HepG2 (cell line): ENCODE data around the gene SMAD3. TPM values are rescaled to one million over a fixed set of nuclear protein-coding genes. Genes with fewer than 3 reads are reported as not detected.

ENCODE experiments used
- ATAC-seq: fragments of 200-7000 bp; cut with Tn5 transposase; 3 replicates; pipeline ENCODE4 v1.9.1; 2020; ENCODE audit warnings: mild to moderate bottlenecking, moderate library complexity
- BruUV-seq: library from RNA; stranded (reverse); fragments of 400-500 nt; replicated peaks from 2 replicates; lab custom pipeline; 2021; lab: Mats Ljungman, UMichigan
- CTCF ChIA-PET: fragments of 300-600 bp; formaldehyde crosslinking; extraction: SDS; loops from one replicate; lab custom pipeline; 2021; ENCODE audit warnings: low total read pairs, inconsistent platforms, low intra/inter-chr PET ratio; lab: Yijun Ruan, JAX
- POLR2A ChIA-PET: fragments of 350-600 bp; sonication (Branson Sonifier 250); formaldehyde crosslinking; loops from one replicate; lab custom pipeline; 2020; ENCODE audit warnings: antibody characterized with exemption, inconsistent platforms; lab: Yijun Ruan, JAX
- DNase-seq: peaks from one replicate; pipeline ENCODE4 v3.0.0-alpha.2; 2015; ENCODE audit warnings: low spot score
- FAIRE-seq: peaks from 3 replicates; lab custom pipeline; 2011; peaks lifted over from hg19 to GRCh38; lab: Jason Lieb, UNC
- H2AFZ ChIP-seq: one replicate; pipeline ENCODE4 v1.6.1; 2011; ENCODE audit warnings: low read length, inconsistent platforms
- H3K27ac ChIP-seq: fragments of 300-600 bp; 3 replicates; pipeline ENCODE4 v1.8.0; 2011; ENCODE audit warnings: mixed run types, mild to moderate bottlenecking, mixed read lengths, low read length, inconsistent platforms; ENCODE audit not compliant: insufficient read depth; ENCODE audit errors: extremely low read length
- H3K27me3 ChIP-seq, 2 experiments: fragments of 200-600 bp in 1 of 2; 2 replicates in 1 of 2; 3 replicates in 1 of 2; pipeline versions ENCODE4 v1.6.0 to v1.8.0; 2011; ENCODE audit warnings: low read length in 2 of 2, mild to moderate bottlenecking in 2 of 2, moderate library complexity in 2 of 2, inconsistent platforms in 1 of 2; ENCODE audit not compliant: insufficient read depth in 2 of 2, control insufficient read depth in 1 of 2
- H3K36me3 ChIP-seq, 2 experiments: fragments of 200-600 bp in 1 of 2; replicated peaks in 1 of 2; 2 replicates in 1 of 2; 3 replicates in 1 of 2; pipeline versions ENCODE4 v1.5.1 to v1.8.0; 2011; ENCODE audit warnings: low read length in 2 of 2, inconsistent platforms in 1 of 2; ENCODE audit not compliant: insufficient read depth in 2 of 2, control insufficient read depth in 1 of 2
- H3K4me1 ChIP-seq: 2 replicates; pipeline ENCODE4 v1.5.1; 2012; ENCODE audit warnings: low read length, inconsistent platforms; ENCODE audit not compliant: insufficient read depth
- H3K4me2 ChIP-seq: 2 replicates; pipeline ENCODE4 v1.6.0; 2011; ENCODE audit warnings: low read depth, low read length, inconsistent platforms
- H3K4me3 ChIP-seq, 3 experiments: fragments of 200-600 bp in 1 of 3; sonication (generic), shearing (Covaris generic) in 1 of 3; replicated peaks in 1 of 3; 2 replicates each; pipeline ENCODE4 v1.5.1; 2011 to 2016; ENCODE audit warnings: low read length in 3 of 3, inconsistent platforms in 2 of 3, low read depth in 2 of 3, mild to moderate bottlenecking in 2 of 3, control low read depth in 1 of 3, mixed read lengths in 1 of 3; ENCODE audit not compliant: insufficient read depth in 1 of 3
- H3K79me2 ChIP-seq: one replicate; pipeline ENCODE4 v1.6.1; 2011; ENCODE audit warnings: low read length, inconsistent platforms; ENCODE audit not compliant: insufficient read depth
- H3K9ac ChIP-seq: 2 replicates; pipeline ENCODE4 v1.6.0; 2011; ENCODE audit warnings: mild to moderate bottlenecking, low read depth, low read length, inconsistent platforms; ENCODE audit not compliant: insufficient read depth
- H3K9me3 ChIP-seq: 2 replicates; pipeline ENCODE4 v1.5.1; 2012; ENCODE audit warnings: mild to moderate bottlenecking, low read length
- H4K20me1 ChIP-seq: 2 replicates; pipeline ENCODE4 v1.6.0; 2011; ENCODE audit warnings: inconsistent platforms, mild to moderate bottlenecking, low read length, moderate library complexity; ENCODE audit not compliant: insufficient read depth
- BRD4 ChIP-seq: sonication (generic); formaldehyde crosslinking; IDR thresholded peaks from 2 replicates; pipeline ENCODE4 v1.4.0; 2020; ENCODE audit warnings: missing genetic modification reagents
- HMGXB4 ChIP-seq, 2 experiments: sonication (generic) in 1 of 2; formaldehyde crosslinking in 1 of 2; IDR thresholded peaks; 2 replicates each; pipeline versions ENCODE4 v1.4.0 to v1.6.1; 2018 to 2020; ENCODE audit warnings: missing genetic modification reagents in 2 of 2, borderline replicate concordance in 1 of 2, low read depth in 1 of 2, mild to moderate bottlenecking in 1 of 2, missing biosample characterization in 1 of 2
- HOXA7 ChIP-seq: sonication (generic); formaldehyde crosslinking; IDR thresholded peaks from 2 replicates; pipeline ENCODE4 v1.8.1; 2022; ENCODE audit warnings: mild to moderate bottlenecking, missing genetic modification reagents, moderate library complexity
- RAD51 ChIP-seq: fragments of 450-650 bp; IDR thresholded peaks from 2 replicates; pipeline ENCODE4 v1.6.1; 2016; ENCODE audit warnings: borderline replicate concordance
- RFX5 ChIP-seq: IDR thresholded peaks from 2 replicates; pipeline ENCODE4 v1.6.1; 2011; ENCODE audit warnings: low read depth, low read length, improper control_type of control experiment
- RFXAP ChIP-seq: sonication (generic); formaldehyde crosslinking; IDR thresholded peaks from 2 replicates; pipeline ENCODE4 v1.4.0; 2020; ENCODE audit warnings: missing genetic modification reagents, borderline replicate concordance
- SP4 ChIP-seq: sonication (generic); formaldehyde crosslinking; IDR thresholded peaks from 2 replicates; pipeline ENCODE4 v1.8.1; 2023; ENCODE audit warnings: mild to moderate bottlenecking, missing genetic modification reagents
- U2AF2 ChIP-seq: fragments of 200-400 bp; formaldehyde crosslinking; IDR thresholded peaks from 2 replicates; pipeline ENCODE4 v1.6.1; 2017; ENCODE audit warnings: low read depth, mild to moderate bottlenecking, low read length
- ZFP41 ChIP-seq: sonication (generic); formaldehyde crosslinking; IDR thresholded peaks from 2 replicates; pipeline ENCODE4 v1.4.0; 2020; ENCODE audit warnings: mild to moderate bottlenecking, missing genetic modification reagents, borderline replicate concordance
- ZKSCAN1 ChIP-seq: fragments of 150-350 bp; IDR thresholded peaks from 2 replicates; pipeline ENCODE4 v1.6.1; 2014; ENCODE audit warnings: low read length
- ZNF557 ChIP-seq: sonication (generic); formaldehyde crosslinking; IDR thresholded peaks from 2 replicates; pipeline ENCODE4 v1.4.0; 2020; ENCODE audit warnings: missing genetic modification reagents
- ZNF614 ChIP-seq: IDR thresholded peaks from 2 replicates; pipeline ENCODE4 v1.6.1; 2018; ENCODE audit warnings: missing biosample characterization, missing genetic modification reagents, inconsistent platforms, borderline replicate concordance
- ZNF777 ChIP-seq: sonication (generic); formaldehyde crosslinking; IDR thresholded peaks from 2 replicates; pipeline ENCODE4 v1.4.0; 2020; ENCODE audit warnings: missing genetic modification reagents
- WGBS: methylation state at CpG from one replicate; pipeline ENCODE4 v1.1.6; 2017; ENCODE audit warnings: low lambda C conversion rate; 5-methylcytosine and 5-hydroxymethylcytosine counted together
- in situ Hi-C: cut with HindIII; loops from 2 replicates; pipeline ENCODE4 v1.10.0; 2017; ENCODE audit warnings: low pct_unique_long_range_greater_than_20kb; ENCODE audit not compliant: extremely low pct_ligation_motif_present
- intact Hi-C: fragments of 100-400 bp; cut with micrococcal nuclease; formaldehyde crosslinking; loops from one replicate; pipeline ENCODE4 v1.10.0; 2022; ENCODE audit not compliant: unreplicated experiment
- polyA plus RNA-seq, 8 experiments: library from polyadenylated mRNA; depleted of rRNA in 3 of 8; stranded (reverse) in 7 of 8; unstranded in 1 of 8; fragments of >200 nt; fragmentation: Illumina TruSeq in 4 of 8; extraction: Trizol in 4 of 8; gene quantifications; 2 replicates each; pipeline versions ENCODE4 v1.2.1 to v1.2.3, GENCODE V29; 2011 to 2016; ENCODE audit warnings: low read depth in 4 of 8, missing spikeins in 1 of 8, mixed read lengths in 1 of 8; ENCODE audit not compliant: insufficient read depth in 1 of 8
- total RNA-seq, 5 experiments: library from RNA; depleted of rRNA; stranded (reverse); fragments of >200 nt; fragmentation: Illumina TruSeq; extraction: Trizol; gene quantifications; 2 replicates each; pipeline ENCODE4 v1.2.3, GENCODE V29; 2016; ENCODE audit warnings: low read depth in 1 of 5
- TF ChIP-seq, protein P1 (sequence below): sonication (generic); formaldehyde crosslinking; IDR thresholded peaks from 2 replicates; pipeline ENCODE4 v1.5.1; 2020; ENCODE audit warnings: missing genetic modification reagents, mild to moderate bottlenecking, borderline replicate concordance
- TF ChIP-seq, protein P2 (sequence below): sonication (generic); formaldehyde crosslinking; IDR thresholded peaks from 2 replicates; pipeline ENCODE4 v1.5.0; 2020; ENCODE audit warnings: missing genetic modification reagents
- TF ChIP-seq, protein P3 (sequence below): sonication (generic); formaldehyde crosslinking; IDR thresholded peaks from 2 replicates; pipeline ENCODE4 v1.4.0; 2020; ENCODE audit warnings: missing genetic modification reagents; ENCODE audit errors: not compliant biosample characterization

The SMAD3 gene
- total and polyA plus RNA-seq, 2 of the 13 experiments (the other 11 are each of a cell fraction or from before 2014, with no cell fraction given): 8.6 to 56.3 TPM

DNA sequence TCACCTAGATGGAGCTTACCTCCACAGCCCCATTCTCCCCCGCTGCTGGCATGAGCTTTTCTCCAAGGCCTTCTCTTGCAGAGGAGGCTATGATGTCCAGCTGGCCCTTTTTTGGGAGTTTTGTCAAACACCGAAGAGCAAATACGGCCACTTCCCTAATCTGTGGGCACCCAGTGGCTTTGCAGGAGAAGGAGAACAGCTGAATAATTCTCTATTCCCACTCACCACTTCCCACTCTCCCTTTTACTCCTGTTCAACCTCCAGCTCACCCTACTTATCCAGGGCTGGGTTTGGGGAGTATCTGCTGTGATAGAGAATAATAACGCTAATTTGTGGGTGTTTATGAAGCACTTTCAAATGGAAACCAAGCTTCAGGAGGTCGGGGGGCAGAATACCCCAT is 96.0 kb downstream of the SMAD3 start:
- no peak overlapping the region for H3K4me3 ChIP-seq
- H3K4me1 ChIP-seq: peaks cover 7% of the 10 kb centered on the region
- no peaks in the 10 kb centered on the region for H3K27me3 ChIP-seq
- DNase-seq: no peak
- no peak for FAIRE-seq
- in situ Hi-C loops: no loop called here
- ATAC-seq: no peak
- no peak overlapping the region for H3K9ac ChIP-seq
- H2AFZ ChIP-seq: no peak overlapping the region
- H4K20me1 ChIP-seq: peaks cover 31% of the 10 kb centered on the region
- 95% methylated on average over 5 of the region's 5 CpGs for WGBS
- CTCF ChIA-PET: no interaction called here
- H3K79me2 ChIP-seq: peaks cover 37% of the 10 kb centered on the region
- TF ChIP-seq HMGXB4 (CRISPR knock-in tag; IDR thresholded peaks at IDR 0.05; ENCODE audit: borderline replicate concordance in 1 of 2, low read depth in 1 of 2): no peak
- no peak for TF ChIP-seq ZNF777 (CRISPR knock-in tag)
- TF ChIP-seq BRD4 (CRISPR knock-in tag): no peak
- TF ChIP-seq ZFP41: no peak
- TF ChIP-seq, all 625 proteins: peak for 0
- BruUV-seq: no TSS peak
- intact Hi-C loops: no loop called here
- Histone ChIP-seq H3K36me3 (peaks cover 18 to 32% of the 10 kb centered on the region in 2 experiments; a peak in 4 of 5 replicates), H3K9me3 (no peaks in the 10 kb centered on the region), H3K4me2 (no peak overlapping the region), H3K27ac (no peak overlapping the region)
- POLR2A ChIA-PET: no interaction called here

DNA sequence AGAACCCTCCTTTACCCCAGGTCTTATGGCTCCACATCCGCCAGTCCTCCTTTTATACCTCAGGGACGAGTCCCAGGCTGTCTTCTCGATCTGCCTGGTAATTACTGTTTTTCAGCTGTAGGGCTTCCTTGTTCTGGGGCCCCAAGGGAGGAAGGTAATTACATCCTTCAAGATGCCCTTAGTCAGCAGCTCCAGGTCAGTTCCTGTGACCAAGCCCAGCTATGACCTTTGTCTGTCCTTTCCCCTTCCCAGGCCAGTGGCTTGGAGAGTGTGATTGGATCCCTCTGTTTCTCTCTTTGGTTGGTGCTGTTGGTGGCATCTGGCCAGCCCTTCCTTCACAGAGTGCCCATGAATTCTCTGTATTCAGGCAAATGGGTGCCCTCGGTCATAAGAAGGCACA is 96.5 kb downstream of the SMAD3 start:
- H3K79me2 ChIP-seq: peaks cover 35% of the 10 kb centered on the region
- no peak overlapping the region for H3K27ac ChIP-seq
- no peak overlapping the region for H3K4me2 ChIP-seq
- no peak for DNase-seq
- BruUV-seq: no TSS peak
- no peak overlapping the region for H3K4me3 ChIP-seq
- CTCF ChIA-PET: no interaction called here
- FAIRE-seq: no peak
- H3K9ac ChIP-seq: no peak overlapping the region
- no peak for TF ChIP-seq U2AF2
- TF ChIP-seq ZKSCAN1: no peak
- no peak for TF ChIP-seq SP4 (CRISPR knock-in tag)
- TF ChIP-seq, protein P1, sequence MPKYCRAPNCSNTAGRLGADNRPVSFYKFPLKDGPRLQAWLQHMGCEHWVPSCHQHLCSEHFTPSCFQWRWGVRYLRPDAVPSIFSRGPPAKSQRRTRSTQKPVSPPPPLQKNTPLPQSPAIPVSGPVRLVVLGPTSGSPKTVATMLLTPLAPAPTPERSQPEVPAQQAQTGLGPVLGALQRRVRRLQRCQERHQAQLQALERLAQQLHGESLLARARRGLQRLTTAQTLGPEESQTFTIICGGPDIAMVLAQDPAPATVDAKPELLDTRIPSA (CRISPR knock-in tag): no peak
- TF ChIP-seq, protein P2, sequence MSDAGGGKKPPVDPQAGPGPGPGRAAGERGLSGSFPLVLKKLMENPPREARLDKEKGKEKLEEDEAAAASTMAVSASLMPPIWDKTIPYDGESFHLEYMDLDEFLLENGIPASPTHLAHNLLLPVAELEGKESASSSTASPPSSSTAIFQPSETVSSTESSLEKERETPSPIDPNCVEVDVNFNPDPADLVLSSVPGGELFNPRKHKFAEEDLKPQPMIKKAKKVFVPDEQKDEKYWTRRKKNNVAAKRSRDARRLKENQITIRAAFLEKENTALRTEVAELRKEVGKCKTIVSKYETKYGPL (CRISPR knock-in tag): no peak
- no peak for TF ChIP-seq ZNF614
- no peak for TF ChIP-seq RAD51
- no peak for TF ChIP-seq RFXAP (CRISPR knock-in tag)
- TF ChIP-seq, protein P3, sequence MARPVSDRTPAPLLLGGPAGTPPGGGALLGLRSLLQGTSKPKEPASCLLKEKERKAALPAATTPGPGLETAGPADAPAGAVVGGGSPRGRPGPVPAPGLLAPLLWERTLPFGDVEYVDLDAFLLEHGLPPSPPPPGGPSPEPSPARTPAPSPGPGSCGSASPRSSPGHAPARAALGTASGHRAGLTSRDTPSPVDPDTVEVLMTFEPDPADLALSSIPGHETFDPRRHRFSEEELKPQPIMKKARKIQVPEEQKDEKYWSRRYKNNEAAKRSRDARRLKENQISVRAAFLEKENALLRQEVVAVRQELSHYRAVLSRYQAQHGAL: no peak
- TF ChIP-seq ZNF557 (CRISPR knock-in tag): no peak
- TF ChIP-seq RFX5: no peak
- TF ChIP-seq HOXA7 (CRISPR knock-in tag): no peak
- WGBS: 100% methylated on average over 4 of the region's 4 CpGs
- no peaks in the 10 kb centered on the region for H3K27me3 ChIP-seq
- peaks cover 21 to 37% of the 10 kb centered on the region in 2 experiments for H3K36me3 ChIP-seq
- in situ Hi-C loops (no loop called here), intact Hi-C loops (no loop called here)
- POLR2A ChIA-PET: no interaction called here
- no peak overlapping the region for H2AFZ ChIP-seq
- ATAC-seq: no peak
- no peaks in the 10 kb centered on the region for H3K9me3 ChIP-seq
- peaks cover 30% of the 10 kb centered on the region for H4K20me1 ChIP-seq
- H3K4me1 ChIP-seq: peaks cover 7% of the 10 kb centered on the region
